ENCODE measurements around the gene CAMK2B. TPM values are rescaled to one million over a fixed set of nuclear protein-coding genes. Genes with fewer than 3 reads are reported as not detected.

CAMK2B gene
- total RNA-seq, 5 donors from 2014 or later (not counting 1 experiment from before 2014, with no cell fraction given), result 0.35 TPM; not detected in 4

DNA sequence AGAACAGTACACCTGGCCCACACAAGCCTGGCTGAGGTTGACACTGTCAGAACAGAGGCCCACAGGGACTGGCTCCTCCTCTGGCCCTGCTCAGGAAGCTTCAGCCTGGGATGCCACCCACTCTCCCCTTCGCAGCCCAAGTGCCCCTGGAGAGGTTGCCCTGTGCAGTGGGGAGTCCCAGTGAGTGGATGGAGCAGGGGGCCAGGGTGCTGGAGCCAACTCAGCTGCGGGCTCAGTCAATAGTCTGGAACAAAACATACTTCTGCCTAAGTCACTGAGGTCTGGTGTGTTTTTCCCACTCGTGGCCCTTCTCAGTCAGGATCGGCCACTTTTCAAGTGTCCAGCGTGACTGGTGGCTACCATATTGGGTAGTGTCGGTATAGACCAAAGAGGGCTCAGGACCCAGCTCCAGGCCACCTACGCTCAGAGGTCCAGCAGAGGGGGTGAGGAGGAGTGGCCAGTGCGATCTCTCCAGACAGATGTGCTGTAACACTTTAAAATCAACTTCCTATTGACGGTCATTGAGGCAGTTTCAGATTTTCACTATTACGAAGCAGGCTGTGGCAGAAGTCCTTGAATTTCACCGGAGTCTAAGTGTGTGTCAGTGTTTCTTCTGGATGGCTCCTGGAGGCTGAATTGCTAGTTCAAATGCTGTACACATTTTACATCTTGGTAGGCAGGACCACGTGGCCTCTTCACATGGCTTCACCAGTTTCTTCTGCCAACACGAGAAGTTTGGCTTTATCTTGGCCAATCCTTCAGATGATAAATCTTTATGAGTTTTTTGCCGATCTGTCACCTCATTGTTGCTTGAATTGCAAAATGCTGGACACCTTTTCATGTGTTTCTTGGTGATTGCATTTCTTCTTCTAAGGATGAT, 135.2 kb downstream of the CAMK2B start:
- H3K9me3 ChIP-seq, result no peaks in the 10 kb centered on the region
- 84% methylated on average over 8 of the region's 14 CpGs for WGBS (ENCODE audit: insufficient coverage)
- no peak overlapping the region for H3K27ac ChIP-seq (ENCODE audit: low read length)
- H3K4me1 ChIP-seq (ENCODE audit: control insufficient read depth in 1 of 2, extremely low read depth in 1 of 2, insufficient read depth in 2 of 2, low read length in 2 of 2), result no peaks in the 10 kb centered on the region
- H3K4me1 Mint-ChIP-seq, result no peaks in the 10 kb centered on the region
- H3K36me3 Mint-ChIP-seq, result no peaks in the 10 kb centered on the region
- H3K36me3 ChIP-seq (ENCODE audit: control insufficient read depth in 2 of 2, extremely low read depth in 1 of 2, insufficient read depth in 1 of 2, low read length in 1 of 2), result no peaks in the 10 kb centered on the region
- ATAC-seq (replicated peaks in 1 of 4) (no peak), DNase-seq (no peak)
- no peak overlapping the region for H3K4me3 Mint-ChIP-seq
- no peaks in the 10 kb centered on the region for H3K9me3 Mint-ChIP-seq
- CTCF ChIA-PET, result no interaction called here
- POLR2A ChIA-PET, result no interaction called here
- no peak overlapping the region for H3K27ac Mint-ChIP-seq
- peaks cover 0 to 12% of the 10 kb centered on the region in 2 donors for H3K27me3 Mint-ChIP-seq
- H3K27me3 ChIP-seq (replicated peaks in 1 of 2; ENCODE audit: control insufficient read depth in 2 of 2, extremely low read depth in 1 of 2, insufficient read depth in 2 of 2, low read length in 1 of 2), result peaks cover 0 to 41% of the 10 kb centered on the region in 2 experiments
- no peak overlapping the region for H3K4me3 ChIP-seq (ENCODE audit: control insufficient read depth in 1 of 2, extremely low read depth in 1 of 2, low read length in 1 of 2)

- Histone ChIP-seq H3K9me3 (no peaks in the 10 kb centered on the region), H3K27ac (ENCODE audit: low read length) (no peak within 1 kb of the TSS), H3K4me3 (ENCODE audit: control insufficient read depth in 1 of 2, extremely low read depth in 1 of 2, low read length in 1 of 2) (no peak within 1 kb of the TSS), H3K4me1 (ENCODE audit: control insufficient read depth in 1 of 2, extremely low read depth in 1 of 2, insufficient read depth in 2 of 2, low read length in 2 of 2) (no peaks in the 10 kb centered on the region), H3K27me3 (replicated peaks in 1 of 2; ENCODE audit: control insufficient read depth in 2 of 2, extremely low read depth in 1 of 2, insufficient read depth in 2 of 2, low read length in 1 of 2) (peaks cover 0 to 34% of the 10 kb centered on the region in 2 experiments), H3K36me3 (ENCODE audit: control insufficient read depth in 2 of 2, extremely low read depth in 1 of 2, insufficient read depth in 1 of 2, low read length in 1 of 2) (no peaks in the 10 kb centered on the region)
- 78% methylated on average over 7 of the region's 11 CpGs for WGBS (ENCODE audit: insufficient coverage)
- ChIA-PET CTCF (no interaction called here), POLR2A (no interaction called here)
- H3K9me3 Mint-ChIP-seq, result no peaks in the 10 kb centered on the region
- H3K4me3 Mint-ChIP-seq, result no peak within 1 kb of the TSS
- H3K4me1 Mint-ChIP-seq, result no peaks in the 10 kb centered on the region
- no peak within 1 kb of the TSS for H3K27ac Mint-ChIP-seq
- no peaks in the 10 kb centered on the region for H3K36me3 Mint-ChIP-seq
- ATAC-seq (replicated peaks in 1 of 4) (no peak), DNase-seq (no peak)
- H3K27me3 Mint-ChIP-seq, result peaks cover 0 to 12% of the 10 kb centered on the region in 2 donors
Measured at GRCh38 chr7:44189286-44189992, 136.0 kb downstream of the CAMK2B start, which contains the start of gene GCK. TSS of gene GCK (minus strand) at chr7:44189439. CDS start at chr7:44188953, 486 bp downstream.

DNA sequence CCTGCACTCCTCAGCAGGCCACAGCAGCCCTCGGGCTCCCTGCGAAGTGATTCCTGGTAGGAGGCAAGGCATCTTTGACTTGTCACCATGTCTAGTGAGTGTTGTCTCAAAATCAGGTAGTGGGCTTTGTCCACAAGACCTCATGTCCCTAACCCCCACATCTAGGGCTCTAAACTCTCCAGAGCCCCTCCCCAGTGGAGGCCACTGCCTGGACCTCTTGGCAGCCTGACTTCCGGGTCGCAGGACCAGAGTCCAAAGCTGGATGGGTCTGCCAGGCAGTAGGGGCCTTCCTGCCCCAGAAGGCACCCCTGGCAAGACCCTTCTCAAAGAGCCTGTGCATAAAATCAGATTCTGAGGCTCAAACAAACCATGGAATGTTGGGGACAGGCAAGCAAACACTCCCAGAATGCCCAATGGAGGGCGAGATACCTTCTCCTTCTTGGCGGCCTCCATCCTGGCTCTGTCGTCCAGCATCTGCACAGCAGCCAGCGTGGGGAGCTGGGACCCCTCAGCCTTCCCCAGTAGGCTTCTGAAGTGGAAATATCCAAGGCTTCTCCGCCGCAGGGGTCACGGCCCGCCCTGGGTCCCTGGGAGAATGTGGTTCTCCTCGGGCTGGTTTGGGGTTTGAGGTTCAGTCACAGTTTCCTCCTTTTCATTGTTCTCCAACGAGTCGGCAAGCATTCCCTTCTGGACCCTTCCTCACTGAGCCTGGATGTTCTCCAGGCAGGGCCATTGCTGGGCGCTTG, 136.7 kb downstream of the CAMK2B start:
- ATAC-seq (replicated peaks in 1 of 4), result no peak
- H3K27ac Mint-ChIP-seq, result no peak overlapping the region
- H3K36me3 Mint-ChIP-seq, result no peaks in the 10 kb centered on the region
- H3K4me3 ChIP-seq (ENCODE audit: control insufficient read depth in 1 of 2, extremely low read depth in 1 of 2, low read length in 1 of 2), result no peak overlapping the region
- H3K4me1 ChIP-seq (ENCODE audit: control insufficient read depth in 1 of 2, extremely low read depth in 1 of 2, insufficient read depth in 2 of 2, low read length in 2 of 2), result no peaks in the 10 kb centered on the region
- H3K27me3 Mint-ChIP-seq, result peaks cover 0 to 6% of the 10 kb centered on the region in 2 donors
- H3K9me3 ChIP-seq, result no peaks in the 10 kb centered on the region
- no peaks in the 10 kb centered on the region for H3K4me1 Mint-ChIP-seq
- DNase-seq, result no peak
- H3K4me3 Mint-ChIP-seq, result no peak overlapping the region
- 66% methylated on average over 8 of the region's 16 CpGs for WGBS (ENCODE audit: insufficient coverage)
- no peak overlapping the region for H3K27ac ChIP-seq (ENCODE audit: low read length)
- H3K27me3 ChIP-seq (replicated peaks in 1 of 2; ENCODE audit: control insufficient read depth in 2 of 2, extremely low read depth in 1 of 2, insufficient read depth in 2 of 2, low read length in 1 of 2), result peaks cover 0 to 35% of the 10 kb centered on the region in 2 experiments
- no peaks in the 10 kb centered on the region for H3K9me3 Mint-ChIP-seq
- ChIA-PET CTCF (no interaction called here), POLR2A (no interaction called here)
- H3K36me3 ChIP-seq (ENCODE audit: control insufficient read depth in 2 of 2, extremely low read depth in 1 of 2, insufficient read depth in 1 of 2, low read length in 1 of 2), result no peaks in the 10 kb centered on the region

- Histone ChIP-seq H3K4me3 (ENCODE audit: control insufficient read depth in 1 of 2, extremely low read depth in 1 of 2, low read length in 1 of 2) (no peak overlapping the region), H3K27ac (ENCODE audit: low read length) (no peak overlapping the region), H3K36me3 (ENCODE audit: control insufficient read depth in 2 of 2, extremely low read depth in 1 of 2, insufficient read depth in 1 of 2, low read length in 1 of 2) (no peaks in the 10 kb centered on the region), H3K4me1 (ENCODE audit: control insufficient read depth in 1 of 2, extremely low read depth in 1 of 2, insufficient read depth in 2 of 2, low read length in 2 of 2) (no peaks in the 10 kb centered on the region), H3K9me3 (no peaks in the 10 kb centered on the region), H3K27me3 (replicated peaks in 1 of 2; ENCODE audit: control insufficient read depth in 2 of 2, extremely low read depth in 1 of 2, insufficient read depth in 2 of 2, low read length in 1 of 2) (peaks cover 0 to 33% of the 10 kb centered on the region in 2 experiments)
- Mint-ChIP-seq H3K9me3 (peaks cover 0 to 4% (median 0%) of the 10 kb centered on the region in 3 donors), H3K27me3 (peaks cover 0 to 5% of the 10 kb centered on the region in 2 donors), H3K27ac (no peak overlapping the region), H3K4me3 (no peak overlapping the region), H3K4me1 (no peaks in the 10 kb centered on the region), H3K36me3 (no peaks in the 10 kb centered on the region)
- WGBS (ENCODE audit: insufficient coverage), result 82% methylated on average over 9 of the region's 9 CpGs
- ChIA-PET POLR2A (no interaction called here), CTCF (no interaction called here)
- DNase-seq (no peak), ATAC-seq (replicated peaks in 1 of 4) (no peak)
Measured at GRCh38 chr7:44187636-44188416, 137.6 kb downstream of the CAMK2B start.

DNA sequence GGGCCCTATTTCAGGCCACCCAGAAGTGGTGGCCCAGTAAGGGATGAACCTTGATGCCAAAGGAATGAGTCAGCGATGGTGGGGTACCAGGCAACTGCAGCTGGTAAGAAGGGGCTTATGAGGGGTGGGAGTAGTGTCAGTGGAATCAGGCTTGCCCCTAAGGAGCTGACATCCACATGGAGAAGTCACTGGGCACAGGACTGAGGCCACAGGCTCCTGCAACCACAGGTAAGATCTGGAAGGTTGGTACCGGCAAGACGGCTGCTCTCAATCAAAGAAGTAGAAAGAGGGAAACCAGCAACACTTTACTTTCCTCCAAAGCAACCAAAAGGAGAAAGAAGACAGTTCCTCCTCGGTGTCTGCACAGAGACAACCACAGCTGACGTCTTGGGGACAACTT, 138.7 kb downstream of the CAMK2B start:
- Mint-ChIP-seq H3K36me3 (no peaks in the 10 kb centered on the region), H3K27ac (no peak overlapping the region), H3K4me3 (no peak overlapping the region), H3K9me3 (peaks cover 0 to 8% (median 0%) of the 10 kb centered on the region in 3 donors), H3K27me3 (no peaks in the 10 kb centered on the region), H3K4me1 (no peaks in the 10 kb centered on the region)
- Histone ChIP-seq H3K36me3 (ENCODE audit: control insufficient read depth in 2 of 2, extremely low read depth in 1 of 2, insufficient read depth in 1 of 2, low read length in 1 of 2) (no peaks in the 10 kb centered on the region), H3K27ac (ENCODE audit: low read length) (no peak overlapping the region), H3K27me3 (replicated peaks in 1 of 2; ENCODE audit: control insufficient read depth in 2 of 2, extremely low read depth in 1 of 2, insufficient read depth in 2 of 2, low read length in 1 of 2) (peaks cover 0 to 29% of the 10 kb centered on the region in 2 experiments), H3K4me3 (ENCODE audit: control insufficient read depth in 1 of 2, extremely low read depth in 1 of 2, low read length in 1 of 2) (no peak overlapping the region), H3K4me1 (ENCODE audit: control insufficient read depth in 1 of 2, extremely low read depth in 1 of 2, insufficient read depth in 2 of 2, low read length in 2 of 2) (no peaks in the 10 kb centered on the region), H3K9me3 (no peaks in the 10 kb centered on the region)
- ATAC-seq (replicated peaks in 1 of 4), result no peak
- CTCF ChIA-PET, result interaction anchor here in 1 of 2 donors (0.6 kb wide), 1 partner anchor 101 kb away, joined by 4 read pairs; no protein-coding TSS in a partner anchor
- no peak for DNase-seq
- POLR2A ChIA-PET, result interaction anchor here in 1 of 2 donors (0.5 kb wide), 1 partner anchor 15 kb away, joined by 4 read pairs; no protein-coding TSS in a partner anchor
- no CpG with 5 or more reads among the region's 5 CpGs for WGBS (ENCODE audit: insufficient coverage)
